Esophagus muscularis mucosa (tissue), 4 donors: ENCODE results near the gene PLPPR1. TPM values are rescaled to one million over a fixed set of nuclear protein-coding genes. Genes with fewer than 3 reads are reported as not detected.

Experiments used
- DNase-seq: peaks from one replicate; pipeline ENCODE4 v3.0.0-alpha.2; 2017; ENCODE audit errors: extremely low spot score
- H3K27ac ChIP-seq, 4 donors: fragments of 200-600 bp; sonication (generic); replicated peaks in 1 of 4; 1 replicate in 3 of 4; 2 replicates in 1 of 4; pipeline ENCODE4 v1.5.1; 2016 to 2019; ENCODE audit warnings: mild to moderate bottlenecking in 1 of 4
- H3K27me3 ChIP-seq, 4 donors: fragments of 200-600 bp; sonication (generic); one replicate each; pipeline versions ENCODE4 v1.5.1 to v1.6.0; 2016 to 2019
- H3K36me3 ChIP-seq, 4 donors: fragments of 200-600 bp; sonication (generic); one replicate each; pipeline ENCODE4 v1.5.1; 2016 to 2019
- H3K4me1 ChIP-seq, 4 donors: fragments of 200-600 bp; sonication (generic); one replicate each; pipeline ENCODE4 v1.5.1; 2016 to 2019
- H3K4me3 ChIP-seq, 4 donors: fragments of 200-600 bp; sonication (generic); 1 replicate in 2 of 4; 2 replicates in 2 of 4; pipeline ENCODE4 v1.5.1; 2016 to 2019; ENCODE audit warnings: mild to moderate bottlenecking in 4 of 4, moderate library complexity in 1 of 4
- H3K9me3 ChIP-seq, 4 donors: fragments of 200-600 bp; sonication (generic); 1 replicate in 3 of 4; 2 replicates in 1 of 4; pipeline ENCODE4 v1.5.1; 2016 to 2019
- CTCF ChIP-seq, 3 experiments: fragments of 200-600 bp in 2 of 3; fragments of 450-650 bp in 1 of 3; sonication (generic) in 2 of 3; IDR thresholded peaks; one replicate each; pipeline ENCODE4 v1.5.1; 2017 to 2019; ENCODE audit warnings: antibody characterized with exemption in 3 of 3, mild to moderate bottlenecking in 2 of 3, moderate library complexity in 1 of 3
- EP300 ChIP-seq: sonication (generic); formaldehyde crosslinking; IDR thresholded peaks from one replicate; pipeline ENCODE4 v1.6.1; 2017; ENCODE audit warnings: antibody characterized with exemption
- POLR2A ChIP-seq: fragments of 450-650 bp; IDR thresholded peaks from one replicate; pipeline ENCODE4 v1.6.1; 2017; ENCODE audit warnings: antibody characterized with exemption, moderate library complexity, mild to moderate bottlenecking, low read depth
- POLR2AphosphoS5 ChIP-seq, 2 donors: sonication (generic); formaldehyde crosslinking; IDR thresholded peaks; one replicate each; pipeline ENCODE4 v1.6.1; 2017; ENCODE audit warnings: antibody characterized with exemption in 2 of 2
- WGBS: methylation state at CpG from one replicate; pipeline ENCODE4 v1.1.5; 2018; 5-methylcytosine and 5-hydroxymethylcytosine counted together
- intact Hi-C: fragments of 100-400 bp; cut with DNase I; formaldehyde crosslinking; loops from one replicate; pipeline ENCODE4 v1.15.1; 2023
- total RNA-seq, 4 donors: library from RNA; depleted of rRNA; stranded (reverse); fragments of >200 nt; gene quantifications; one replicate each; pipeline versions ENCODE4 v1.1.0 to v1.2.1, GENCODE V29; 2016

Gene PLPPR1
- total RNA-seq, 4 donors from 2014 or later = 0.19 to 0.99 (median 0.29) TPM; not detected in 1

DNA sequence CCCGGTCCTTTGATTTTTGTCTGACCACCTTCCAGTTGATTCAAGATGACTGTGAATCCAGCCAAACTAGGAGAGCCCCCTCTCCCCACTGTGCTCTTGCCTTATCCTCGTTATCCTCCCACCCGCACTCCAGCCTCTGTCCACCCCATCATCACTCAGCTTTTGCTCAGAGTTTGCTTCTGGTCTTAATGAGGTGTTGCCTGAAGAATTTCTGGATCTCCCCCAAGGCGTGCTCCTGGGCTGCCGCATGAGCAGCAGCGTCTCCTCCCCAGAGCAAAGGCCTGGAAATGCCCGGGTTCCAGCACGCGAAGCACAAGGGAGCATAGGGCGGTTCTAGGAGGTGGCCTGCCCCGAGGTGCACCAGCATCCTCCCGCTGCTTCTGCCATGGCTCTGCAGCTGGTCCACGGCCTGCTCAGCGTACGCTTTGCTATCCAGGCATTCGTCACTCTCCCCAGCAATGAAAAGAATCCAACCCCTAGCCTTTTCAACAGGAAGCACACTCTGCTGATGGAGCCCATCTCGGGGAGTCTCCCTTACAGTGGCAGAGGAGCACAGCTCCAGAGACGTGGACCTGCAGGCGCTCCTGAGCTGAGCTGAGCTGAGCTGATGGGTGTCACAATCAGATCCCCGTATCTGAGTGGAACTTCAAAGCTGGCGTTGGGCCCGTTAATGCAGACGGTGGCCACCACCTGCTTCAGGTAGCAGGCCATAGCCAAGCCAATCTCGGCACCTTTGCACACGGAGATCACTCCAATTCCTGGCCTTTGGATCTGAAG, 305.6 kb downstream of the PLPPR1 start:
- WGBS = 66% methylated on average over 20 of the region's 25 CpGs
- Histone ChIP-seq H3K27me3 (no peaks in the 10 kb centered on the region), H3K36me3 (no peaks in the 10 kb centered on the region), H3K9me3 (no peaks in the 10 kb centered on the region), H3K4me3 (no peak overlapping the region), H3K27ac (no peak overlapping the region), H3K4me1 (peaks cover 0 to 6% (median 3%) of the 10 kb centered on the region in 4 donors)
- no peak for DNase-seq
- no peak for TF ChIP-seq CTCF (IDR thresholded peaks at IDR 0.05)
- no peak for TF ChIP-seq POLR2AphosphoS5 (IDR thresholded peaks at IDR 0.05)
- TF ChIP-seq EP300 = no peak
- TF ChIP-seq POLR2A = no peak
- intact Hi-C loops = no loop called here

- intact Hi-C loops = no loop called here
Measured at GRCh38 chr9:101336091-101336490, 307.6 kb downstream of the PLPPR1 start.

GRCh38 chr9:101337237-101337636, 308.7 kb downstream of the PLPPR1 start:
- no peak for TF ChIP-seq EP300
- no peak for TF ChIP-seq POLR2AphosphoS5 (IDR thresholded peaks at IDR 0.05)
- no peak for TF ChIP-seq POLR2A
- TF ChIP-seq CTCF (IDR thresholded peaks at IDR 0.05) = no peak
- Histone ChIP-seq H3K27me3 (no peaks in the 10 kb centered on the region), H3K27ac (no peak overlapping the region), H3K36me3 (no peaks in the 10 kb centered on the region), H3K9me3 (no peaks in the 10 kb centered on the region), H3K4me3 (no peak overlapping the region), H3K4me1 (peaks cover 0 to 6% (median 3%) of the 10 kb centered on the region in 4 donors)
- intact Hi-C loops = no loop called here
- DNase-seq = no peak
- WGBS = 91% methylated on average over 2 of the region's 2 CpGs

More at GRCh38 chr9:101336091-101336490, 307.6 kb downstream of the PLPPR1 start:
- H3K27ac ChIP-seq = no peak overlapping the region
- no peak overlapping the region for H3K4me3 ChIP-seq
- TF ChIP-seq POLR2AphosphoS5 (IDR thresholded peaks at IDR 0.05) (no peak), POLR2A (no peak), CTCF (IDR thresholded peaks at IDR 0.05) (no peak), EP300 (no peak)
- no peaks in the 10 kb centered on the region for H3K27me3 ChIP-seq
- no peak for DNase-seq
- no peaks in the 10 kb centered on the region for H3K9me3 ChIP-seq
- H3K4me1 ChIP-seq = peaks cover 0 to 6% (median 3%) of the 10 kb centered on the region in 4 donors
- H3K36me3 ChIP-seq = no peaks in the 10 kb centered on the region

DNA sequence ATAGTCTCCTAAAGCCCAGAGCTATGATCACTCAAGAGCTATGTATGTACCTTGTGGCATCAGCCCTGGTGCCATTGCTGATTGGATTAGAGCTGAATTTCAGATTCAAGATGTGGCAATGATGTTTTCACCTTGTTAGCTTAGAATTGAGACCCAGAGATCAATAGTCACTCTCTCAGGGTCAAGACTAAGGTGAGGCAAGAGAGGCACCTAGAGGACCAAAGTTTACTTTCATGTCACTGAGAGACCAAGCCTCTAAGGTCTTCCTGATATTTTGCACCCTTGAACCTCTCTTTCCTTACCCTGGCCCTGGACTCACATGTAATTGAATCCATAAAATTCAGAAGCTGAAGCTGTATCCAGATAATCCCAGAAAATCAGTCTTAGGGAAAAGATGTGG, 313.4 kb downstream of the PLPPR1 start:
- no peaks in the 10 kb centered on the region for H3K36me3 ChIP-seq
- no peak overlapping the region for H3K27ac ChIP-seq
- no peak overlapping the region for H3K4me3 ChIP-seq
- DNase-seq = no peak
- no peak for TF ChIP-seq CTCF (IDR thresholded peaks at IDR 0.05)
- no peak for TF ChIP-seq POLR2A
- no peak for TF ChIP-seq EP300
- no peak for TF ChIP-seq POLR2AphosphoS5 (IDR thresholded peaks at IDR 0.05)
- no peaks in the 10 kb centered on the region for H3K9me3 ChIP-seq
- intact Hi-C loops = no loop called here
- H3K27me3 ChIP-seq = no peaks in the 10 kb centered on the region
- H3K4me1 ChIP-seq = no peaks in the 10 kb centered on the region

DNA sequence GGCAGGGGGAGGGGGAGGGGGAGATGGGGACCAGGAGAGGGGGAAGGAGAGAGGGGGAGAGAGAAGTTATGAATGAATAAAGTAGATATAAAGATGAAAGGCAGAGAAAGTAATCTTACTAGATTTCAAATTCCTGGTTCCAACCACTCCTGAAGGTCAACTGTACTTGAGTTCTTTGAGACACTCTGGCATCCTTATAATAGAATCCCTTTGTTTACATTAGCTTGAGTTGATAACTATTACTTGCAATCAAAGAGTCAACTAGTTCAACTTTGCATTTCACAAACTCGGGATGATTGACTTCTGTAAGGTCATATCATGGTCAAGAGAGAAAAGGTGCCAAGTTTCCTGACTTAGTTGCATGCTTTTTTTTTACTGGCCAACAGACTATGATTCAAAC, 314.1 kb downstream of the PLPPR1 start:
- intact Hi-C loops = no loop called here

More for the DNA sequence above, 314.1 kb downstream of the PLPPR1 start:
- no peak overlapping the region for H3K27ac ChIP-seq
- 46% methylated on average over 1 of the region's 1 CpG for WGBS
- H3K36me3 ChIP-seq = no peaks in the 10 kb centered on the region
- no peaks in the 10 kb centered on the region for H3K9me3 ChIP-seq
- H3K4me1 ChIP-seq = no peaks in the 10 kb centered on the region
- no peak for DNase-seq
- no peak for TF ChIP-seq CTCF (IDR thresholded peaks at IDR 0.05)
- TF ChIP-seq POLR2A = no peak
- TF ChIP-seq EP300 = no peak
- TF ChIP-seq POLR2AphosphoS5 (IDR thresholded peaks at IDR 0.05) = no peak
- H3K4me3 ChIP-seq = no peak overlapping the region
- H3K27me3 ChIP-seq = no peaks in the 10 kb centered on the region
